ENCODE results near the gene STX3.
"Not testable (repeated sequence)": the region's sequence is repeated elsewhere in the genome, so short reads cannot be mapped to it uniquely, and the experiment has no call there.

STX3 gene

DNA sequence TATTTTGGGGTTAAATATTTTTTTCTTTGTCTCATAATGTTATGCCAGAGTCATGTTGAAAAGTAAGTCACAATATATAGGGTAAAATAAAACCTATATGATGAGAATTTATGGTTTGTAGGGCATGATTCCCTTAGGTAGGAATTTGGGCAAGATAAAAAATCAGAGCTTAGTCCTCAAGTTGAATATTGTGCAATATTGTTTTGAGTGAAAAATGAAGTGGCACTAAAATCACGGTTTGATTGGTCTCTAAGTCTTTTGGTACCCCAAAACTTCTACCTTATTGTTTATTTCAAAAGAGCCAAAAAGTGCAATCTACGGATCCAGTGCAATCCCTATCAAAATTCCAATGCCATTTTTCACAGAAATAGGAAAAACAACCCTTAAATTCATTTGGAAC is 57.0 kb downstream of the STX3 start:
- no peaks in the 10 kb centered on the region for H3K27me3 Mint-ChIP-seq
- peaks cover 14% of the 10 kb centered on the region for H3K36me3 Mint-ChIP-seq (ENCODE audit: low read depth)
- H3K27ac Mint-ChIP-seq = no peak overlapping the region
- H3K9me3 Mint-ChIP-seq = no peaks in the 10 kb centered on the region
- no peak overlapping the region for H3K4me3 Mint-ChIP-seq
- peaks cover 28% of the 10 kb centered on the region for H3K4me1 Mint-ChIP-seq (ENCODE audit: low read depth)
- intact Hi-C loops (cut with micrococcal nuclease) = no loop called here

DNA sequence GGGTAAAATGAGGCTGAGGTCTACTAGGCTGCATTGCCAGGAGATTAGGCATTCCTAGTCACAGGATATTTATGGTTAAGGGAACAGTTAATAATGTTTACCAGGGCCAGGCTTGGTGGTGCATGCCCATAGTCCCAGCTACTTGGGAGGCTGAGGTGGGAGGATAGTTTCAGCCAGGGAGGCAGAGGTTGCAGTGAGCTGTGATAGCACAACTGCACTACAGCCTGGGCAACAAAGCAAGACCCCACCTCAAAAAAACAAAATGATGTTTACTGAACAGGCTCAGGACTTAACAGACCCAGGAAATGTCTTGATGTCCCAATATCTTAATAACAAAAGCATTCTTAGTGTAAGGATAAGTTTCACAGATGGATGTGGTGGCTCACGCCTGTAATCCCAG is 58.2 kb downstream of the STX3 start:
- Mint-ChIP-seq H3K4me3 (no peak overlapping the region), H3K36me3 (ENCODE audit: low read depth) (peaks cover 5% of the 10 kb centered on the region)
- intact Hi-C loops (cut with micrococcal nuclease) = no loop called here

GRCh38 chr11:59814021-59814420 is 58.8 kb downstream of the STX3 start:
- no peak overlapping the region for H3K4me3 Mint-ChIP-seq
- intact Hi-C loops (cut with micrococcal nuclease) = no loop called here
- no peaks in the 10 kb centered on the region for H3K9me3 Mint-ChIP-seq
- H3K27ac Mint-ChIP-seq = no peak overlapping the region
- H3K27me3 Mint-ChIP-seq = no peaks in the 10 kb centered on the region
- peaks cover 34% of the 10 kb centered on the region for H3K4me1 Mint-ChIP-seq (ENCODE audit: low read depth)
- H3K36me3 Mint-ChIP-seq (ENCODE audit: low read depth) = no peaks in the 10 kb centered on the region

More for the DNA sequence above, 58.2 kb downstream of the STX3 start:
- H3K27ac Mint-ChIP-seq = peak overlapping the region; percentile 22
- H3K27me3 Mint-ChIP-seq = no peaks in the 10 kb centered on the region
- peaks cover 28% of the 10 kb centered on the region for H3K4me1 Mint-ChIP-seq (ENCODE audit: low read depth)
- H3K9me3 Mint-ChIP-seq = no peaks in the 10 kb centered on the region

- no peaks in the 10 kb centered on the region for H3K27me3 Mint-ChIP-seq
- no peaks in the 10 kb centered on the region for H3K9me3 Mint-ChIP-seq
- intact Hi-C loops (cut with micrococcal nuclease) = no loop called here
- H3K27ac Mint-ChIP-seq = no peak overlapping the region
- no peaks in the 10 kb centered on the region for H3K36me3 Mint-ChIP-seq (ENCODE audit: low read depth)
- H3K4me1 Mint-ChIP-seq (ENCODE audit: low read depth) = peaks cover 27% of the 10 kb centered on the region
- H3K4me3 Mint-ChIP-seq = no peak overlapping the region
Observed at GRCh38 chr11:59815754-59816153, 60.6 kb downstream of the STX3 start.

DNA sequence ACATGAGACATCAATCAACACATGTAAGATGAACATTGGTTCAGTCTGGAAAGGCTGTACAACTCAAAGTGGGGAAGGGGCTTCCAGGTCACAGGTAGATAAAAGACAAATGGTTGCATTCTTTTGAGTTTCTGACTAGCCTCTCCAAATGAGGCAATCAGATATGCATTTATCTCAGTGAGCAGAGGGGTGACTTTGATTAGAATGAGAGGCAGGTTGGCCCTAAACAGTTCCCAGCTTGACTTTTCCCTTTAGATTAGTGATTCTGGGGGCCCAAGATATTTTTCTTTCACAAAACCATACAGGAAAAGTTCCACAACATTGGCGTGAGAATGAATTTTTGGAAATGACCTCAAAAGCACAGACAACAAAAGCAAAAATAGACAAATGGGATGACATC is 61.3 kb downstream of the STX3 start:
- H3K4me3 Mint-ChIP-seq; H3K36me3 Mint-ChIP-seq (ENCODE audit: low read depth); H3K9me3 Mint-ChIP-seq; intact Hi-C loops (cut with micrococcal nuclease); H3K27ac Mint-ChIP-seq; H3K27me3 Mint-ChIP-seq: not testable (repeated sequence)
- H3K4me1 Mint-ChIP-seq (ENCODE audit: low read depth) = peaks cover 21% of the 10 kb centered on the region

- intact Hi-C loops (cut with micrococcal nuclease) = no loop called here
- Mint-ChIP-seq H3K36me3 (ENCODE audit: low read depth) (no peaks in the 10 kb centered on the region), H3K27me3 (no peaks in the 10 kb centered on the region), H3K27ac (no peak overlapping the region), H3K4me1 (ENCODE audit: low read depth) (peaks cover 26% of the 10 kb centered on the region), H3K9me3 (no peaks in the 10 kb centered on the region), H3K4me3 (no peak overlapping the region)
Observed at GRCh38 chr11:59818572-59818971, 63.4 kb downstream of the STX3 start.

DNA sequence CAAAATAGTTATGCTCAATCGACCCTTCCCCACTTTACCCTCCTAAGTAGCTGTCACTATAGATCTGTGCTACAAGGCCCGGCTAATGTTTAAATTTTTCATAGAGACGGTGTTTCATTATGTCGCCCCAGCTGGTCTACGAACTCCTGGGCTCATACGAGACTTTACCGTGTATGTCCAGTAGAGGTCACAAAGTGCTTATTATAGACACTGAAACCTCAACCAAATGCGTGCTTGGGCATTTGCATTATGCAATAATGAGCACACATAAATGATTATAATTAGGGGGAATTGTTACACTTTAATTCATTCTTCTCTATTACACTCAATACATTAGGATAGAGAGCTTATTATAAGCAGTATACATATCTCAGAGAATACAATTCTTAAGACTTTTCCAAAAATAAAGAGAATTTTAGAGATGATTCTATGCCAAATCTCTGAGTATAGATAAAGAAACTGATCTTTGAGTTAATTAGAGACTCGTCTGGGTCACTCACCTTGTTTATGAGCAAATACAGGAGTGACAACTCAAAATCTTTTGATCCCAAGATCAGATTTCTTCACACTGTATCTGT is 67.9 kb downstream of the STX3 start:
- intact Hi-C loops (cut with micrococcal nuclease) = loop anchor here (1.0 to 5.0 kb wide), 3 partner anchors 96 to 419 kb away; partner anchors contain the start of gene MS4A4E
- Mint-ChIP-seq H3K9me3 (no peaks in the 10 kb centered on the region), H3K27me3 (no peaks in the 10 kb centered on the region), H3K4me3 (no peak overlapping the region), H3K36me3 (ENCODE audit: low read depth) (no peaks in the 10 kb centered on the region), H3K27ac (no peak overlapping the region), H3K4me1 (ENCODE audit: low read depth) (peaks cover 17% of the 10 kb centered on the region)

DNA sequence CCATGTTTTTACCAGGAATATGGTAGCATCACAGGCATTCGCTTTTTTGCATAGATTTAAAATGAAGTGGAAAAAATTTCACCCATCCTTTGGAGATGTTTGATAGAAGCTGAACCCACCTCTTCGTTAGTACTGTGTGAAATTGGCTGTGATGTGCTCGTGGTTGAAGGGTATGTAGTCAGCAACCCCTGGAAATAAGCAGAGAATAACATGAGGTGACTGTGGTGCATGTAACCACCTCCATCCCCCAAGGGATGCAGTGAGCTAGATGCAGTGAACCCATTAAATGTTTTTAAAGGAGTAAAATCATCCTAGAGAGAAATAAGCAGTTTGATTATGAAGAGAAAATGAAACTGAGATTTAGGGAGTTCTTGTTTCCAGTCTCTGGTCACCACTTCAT is 74.2 kb downstream of the STX3 start:
- Mint-ChIP-seq H3K27ac (no peak overlapping the region), H3K4me1 (ENCODE audit: low read depth) (peaks cover 10% of the 10 kb centered on the region), H3K9me3 (no peaks in the 10 kb centered on the region), H3K36me3 (ENCODE audit: low read depth) (no peaks in the 10 kb centered on the region), H3K4me3 (no peak overlapping the region), H3K27me3 (no peaks in the 10 kb centered on the region)
- intact Hi-C loops (cut with micrococcal nuclease) = no loop called here

GRCh38 chr11:59833602-59834001 is 78.4 kb downstream of the STX3 start:
- Mint-ChIP-seq H3K36me3 (ENCODE audit: low read depth) (no peaks in the 10 kb centered on the region), H3K27ac (peak overlapping the region; percentile 3), H3K4me1 (ENCODE audit: low read depth) (peaks cover 11% of the 10 kb centered on the region), H3K9me3 (no peaks in the 10 kb centered on the region), H3K27me3 (no peaks in the 10 kb centered on the region), H3K4me3 (no peak overlapping the region)
- intact Hi-C loops (cut with micrococcal nuclease) = no loop called here

GRCh38 chr11:59839615-59840014 is 84.4 kb downstream of the STX3 start:
- intact Hi-C loops (cut with micrococcal nuclease) = no loop called here
- Mint-ChIP-seq H3K4me3 (no peak overlapping the region), H3K9me3 (no peaks in the 10 kb centered on the region), H3K4me1 (ENCODE audit: low read depth) (no peaks in the 10 kb centered on the region), H3K27ac (no peak overlapping the region), H3K27me3 (no peaks in the 10 kb centered on the region), H3K36me3 (ENCODE audit: low read depth) (no peaks in the 10 kb centered on the region)

DNA sequence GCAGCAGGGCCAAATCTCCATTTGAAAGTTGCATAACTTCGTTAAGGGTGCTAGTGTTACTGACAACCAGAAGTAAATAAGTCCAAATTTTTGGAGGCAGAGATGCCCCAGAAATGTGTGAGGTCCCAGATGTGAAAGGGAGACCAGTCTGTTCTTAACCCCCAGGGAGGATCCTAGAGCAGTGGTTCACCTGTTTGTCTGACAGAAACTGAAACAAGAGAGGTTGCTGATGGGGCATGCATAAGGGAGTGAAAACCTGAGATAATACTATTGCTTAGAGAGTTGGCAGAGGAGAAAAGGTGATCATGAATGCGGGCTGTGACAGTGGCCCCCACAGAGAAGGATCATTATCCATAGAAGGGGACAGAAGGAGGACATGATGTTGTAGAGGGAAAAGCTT is 86.3 kb downstream of the STX3 start:
- Mint-ChIP-seq H3K27me3 (no peaks in the 10 kb centered on the region), H3K27ac (no peak overlapping the region), H3K9me3 (no peaks in the 10 kb centered on the region), H3K4me1 (ENCODE audit: low read depth) (no peaks in the 10 kb centered on the region), H3K4me3 (no peak overlapping the region), H3K36me3 (ENCODE audit: low read depth) (no peaks in the 10 kb centered on the region)
- intact Hi-C loops (cut with micrococcal nuclease) = no loop called here

GRCh38 chr11:59842316-59842715 is 87.1 kb downstream of the STX3 start:
- Mint-ChIP-seq H3K27ac (no peak overlapping the region), H3K9me3 (no peaks in the 10 kb centered on the region)
- intact Hi-C loops (cut with micrococcal nuclease) = no loop called here

DNA sequence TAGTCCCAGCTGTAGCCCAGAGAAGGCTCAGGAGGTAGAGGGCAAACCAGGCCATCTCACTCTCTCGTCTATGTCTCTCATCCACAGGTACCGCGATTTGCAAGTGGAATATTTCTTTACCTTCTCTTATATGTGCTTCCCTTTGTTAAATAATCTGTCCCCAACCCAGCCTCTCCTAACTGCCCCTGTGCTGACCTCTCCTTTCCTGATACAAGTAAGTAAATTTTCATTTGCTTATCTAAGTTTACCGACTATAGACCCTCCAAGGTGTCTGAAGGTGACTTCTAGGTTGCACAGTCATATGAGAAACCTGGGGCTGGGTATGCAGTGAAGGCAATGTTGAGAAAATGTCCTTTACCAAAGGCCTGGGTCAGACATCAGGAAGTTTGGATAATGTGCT is 90.2 kb downstream of the STX3 start, which contains the start of gene CBLIF:
TSS of gene CBLIF (minus strand) at position 101 of the 400 bp plus-strand sequence. CDS start at position 55, 46 bp downstream.
- no peaks in the 10 kb centered on the region for H3K9me3 Mint-ChIP-seq
- H3K27ac Mint-ChIP-seq = no peak within 1 kb of the TSS
- H3K4me1 Mint-ChIP-seq (ENCODE audit: low read depth) = no peaks in the 10 kb centered on the region
- intact Hi-C loops (cut with micrococcal nuclease) = no loop called here
- H3K27me3 Mint-ChIP-seq = no peaks in the 10 kb centered on the region
- no peak within 1 kb of the TSS for H3K4me3 Mint-ChIP-seq
- no peaks in the 10 kb centered on the region for H3K36me3 Mint-ChIP-seq (ENCODE audit: low read depth)

More at GRCh38 chr11:59842316-59842715, 87.1 kb downstream of the STX3 start:
- Mint-ChIP-seq H3K4me3 (no peak overlapping the region), H3K36me3 (ENCODE audit: low read depth) (no peaks in the 10 kb centered on the region), H3K27me3 (no peaks in the 10 kb centered on the region), H3K4me1 (ENCODE audit: low read depth) (no peaks in the 10 kb centered on the region)

DNA sequence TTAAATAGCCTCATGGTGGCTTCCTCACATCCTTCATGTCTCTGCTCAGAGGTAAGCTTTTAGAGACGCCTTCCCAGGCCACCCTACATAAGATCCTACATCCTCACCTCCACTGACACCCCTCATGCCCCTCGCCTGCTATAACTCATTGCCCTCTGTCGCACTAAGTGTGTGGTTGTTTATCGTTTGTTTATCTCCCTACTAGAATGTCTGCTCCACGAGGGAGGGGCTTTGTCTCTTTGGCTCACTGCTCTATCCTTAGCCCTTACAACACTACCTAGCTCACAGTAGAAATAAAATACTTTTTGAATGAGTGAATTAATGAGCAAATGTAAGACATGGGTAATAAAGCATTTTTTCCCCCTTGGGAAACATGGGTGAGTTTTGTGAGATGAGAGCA is 91.4 kb downstream of the STX3 start:
- intact Hi-C loops (cut with micrococcal nuclease) = no loop called here
- Mint-ChIP-seq H3K27ac (no peak overlapping the region), H3K36me3 (ENCODE audit: low read depth) (no peaks in the 10 kb centered on the region), H3K9me3 (no peaks in the 10 kb centered on the region), H3K4me1 (ENCODE audit: low read depth) (no peaks in the 10 kb centered on the region), H3K27me3 (no peaks in the 10 kb centered on the region), H3K4me3 (no peak overlapping the region)

DNA sequence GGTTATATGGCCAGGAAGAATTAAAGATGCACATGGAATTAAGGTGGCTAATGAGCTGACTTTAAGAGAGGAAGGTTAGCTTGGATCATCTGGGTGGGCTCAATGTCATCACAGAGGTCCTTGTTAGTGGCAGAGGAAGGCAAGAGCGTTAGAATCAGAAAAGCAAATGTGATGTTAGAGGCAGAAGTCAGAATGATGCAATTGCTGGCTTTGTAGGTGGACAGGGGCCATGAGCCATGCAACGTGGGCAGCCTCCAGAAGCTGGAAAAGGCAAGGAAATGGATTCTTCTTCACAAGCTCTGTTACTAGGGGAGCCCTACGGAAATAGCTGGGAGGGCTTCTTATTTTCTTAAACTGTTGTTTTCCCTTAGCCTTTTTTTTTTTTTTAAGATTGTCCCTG is 92.5 kb downstream of the STX3 start:
- Mint-ChIP-seq H3K4me1 (ENCODE audit: low read depth) (no peaks in the 10 kb centered on the region), H3K9me3 (no peaks in the 10 kb centered on the region), H3K36me3 (ENCODE audit: low read depth) (no peaks in the 10 kb centered on the region), H3K4me3 (no peak overlapping the region), H3K27ac (no peak overlapping the region), H3K27me3 (no peaks in the 10 kb centered on the region)
- intact Hi-C loops (cut with micrococcal nuclease) = no loop called here

All from dendritic cell treated with granulocyte-macrophage colony-stimulating factor and Interleukin-4, amounts not matched to agents 40 ng/mL and 50 ng/mL, for 4 days (primary cell).